HG03565 (cell line): ENCODE measurements around the gene NUFIP1.
"Not testable (repeated sequence)": the region's sequence is repeated elsewhere in the genome, so short reads cannot be mapped to it uniquely, and the experiment has no call there.

Experiments
- ATAC-seq: cut with Tn5 transposase; IDR thresholded peaks from one replicate; pipeline ENCODE4 v1.9.1; 2021; ENCODE audit warnings: mild to moderate bottlenecking, moderate library complexity; ENCODE audit not compliant: unreplicated experiment

NUFIP1 gene

GRCh38 chr13:44920013-44920412 is 69.3 kb downstream of the NUFIP1 start:
- no peak for ATAC-seq

GRCh38 chr13:44919104-44919804 is 70.0 kb downstream of the NUFIP1 start:
- no peak for ATAC-seq

DNA sequence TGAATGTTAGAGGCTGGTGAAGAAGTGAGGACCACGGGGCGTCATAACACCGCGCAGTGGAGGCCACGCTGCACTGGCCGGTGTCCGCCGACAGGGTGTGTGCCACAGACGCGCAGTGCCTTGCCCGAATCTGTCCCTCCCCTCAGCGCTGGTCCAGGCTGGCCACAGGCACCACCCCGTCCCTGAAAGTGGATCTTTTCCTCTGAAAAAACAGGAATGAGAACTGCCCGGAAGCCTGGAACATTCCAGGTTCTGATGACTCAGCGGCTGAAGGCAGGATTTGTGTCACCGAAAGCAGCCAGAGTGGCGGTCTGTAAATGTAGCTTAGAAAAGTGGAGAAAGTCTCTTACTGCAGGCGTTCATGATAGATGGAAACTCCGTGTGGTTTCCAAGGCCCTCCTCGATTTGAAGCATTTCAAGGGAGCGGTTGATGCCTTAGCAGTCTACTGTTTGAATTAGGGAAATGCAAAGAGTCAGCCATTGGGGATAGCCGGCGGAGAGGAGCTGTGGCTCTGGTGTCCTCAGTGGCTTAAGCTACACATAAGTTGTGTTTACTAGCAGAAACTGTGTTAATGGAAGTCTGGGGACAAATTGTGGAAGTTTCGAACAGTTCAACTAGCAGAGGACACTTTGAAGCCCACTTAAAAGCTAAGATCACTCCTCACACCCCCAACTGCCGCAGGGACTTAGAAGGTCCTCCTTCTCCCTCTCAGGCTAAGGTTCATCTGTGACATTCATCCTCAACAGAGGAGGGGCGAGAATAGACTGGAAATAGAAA is 70.8 kb downstream of the NUFIP1 start:
- ATAC-seq, result peak; percentile 77

DNA sequence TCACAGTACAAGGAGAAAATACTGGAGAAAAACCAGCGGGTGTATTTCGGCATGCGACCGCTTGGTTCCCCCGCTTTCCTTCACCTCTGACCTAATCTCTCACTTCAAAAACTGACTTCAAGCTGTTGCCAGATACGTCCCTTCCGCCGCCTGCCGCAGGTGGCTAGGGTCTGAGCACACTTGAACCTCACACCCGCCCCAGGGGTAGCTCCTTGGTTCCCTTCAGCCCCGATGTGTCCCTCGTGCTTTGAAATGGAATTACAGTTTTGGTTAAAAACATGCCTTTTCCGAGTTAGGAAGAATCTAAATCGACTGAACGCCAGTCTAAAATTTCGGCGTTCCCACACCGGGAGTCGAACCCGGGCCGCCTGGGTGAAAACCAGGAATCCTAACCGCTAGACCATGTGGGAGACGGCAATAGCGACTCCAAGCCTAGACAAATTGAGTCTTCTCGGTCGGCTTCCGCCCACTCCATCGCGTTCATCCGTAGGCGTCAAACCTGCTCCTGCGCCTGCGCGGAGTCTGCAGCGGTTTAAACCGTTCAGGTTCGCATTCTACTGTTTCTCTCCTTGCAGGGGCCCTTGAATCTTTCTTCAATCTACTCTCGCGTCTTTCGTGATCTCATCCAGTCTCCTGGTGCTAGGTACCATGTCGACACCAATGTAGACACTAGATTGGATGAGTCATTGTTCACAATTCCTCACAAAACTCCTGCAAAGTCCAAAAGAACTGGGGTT is 71.5 kb downstream of the NUFIP1 start:
- ATAC-seq, result peak; percentile 75

DNA sequence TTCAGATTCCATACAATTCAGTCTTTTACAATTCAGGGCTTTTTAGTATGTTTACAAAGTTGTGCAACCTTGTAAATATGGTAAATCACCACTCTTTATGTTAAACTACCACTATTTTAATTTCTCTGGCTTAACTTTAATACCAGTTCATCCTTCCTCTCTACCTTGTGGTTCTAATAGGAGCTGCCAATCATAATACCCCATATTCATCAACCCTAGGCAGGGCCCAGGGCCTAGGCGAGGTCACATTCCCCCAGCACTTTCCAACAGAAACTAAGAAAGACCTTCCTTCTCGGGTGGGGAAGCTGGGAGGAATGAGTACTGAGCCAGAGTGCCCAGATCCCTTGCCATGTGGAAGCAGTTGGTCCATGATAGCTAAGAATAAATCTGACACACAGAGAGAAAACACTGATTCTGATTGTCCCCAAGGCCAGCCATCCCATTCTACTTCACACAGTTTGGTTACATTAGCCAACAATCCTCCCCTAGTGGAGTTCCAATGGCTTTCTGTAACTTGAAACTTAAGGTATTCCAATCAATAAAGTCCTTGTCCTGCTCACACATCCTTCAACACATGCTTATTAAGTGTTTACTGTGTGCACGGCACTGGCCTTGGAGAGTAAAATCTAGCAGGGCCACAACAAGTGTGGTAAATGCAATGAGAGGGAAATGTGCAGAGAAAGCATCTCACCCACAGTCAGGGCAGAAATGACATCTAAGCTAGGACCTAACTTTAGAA is 76.8 kb downstream of the NUFIP1 start:
- no peak for ATAC-seq

DNA sequence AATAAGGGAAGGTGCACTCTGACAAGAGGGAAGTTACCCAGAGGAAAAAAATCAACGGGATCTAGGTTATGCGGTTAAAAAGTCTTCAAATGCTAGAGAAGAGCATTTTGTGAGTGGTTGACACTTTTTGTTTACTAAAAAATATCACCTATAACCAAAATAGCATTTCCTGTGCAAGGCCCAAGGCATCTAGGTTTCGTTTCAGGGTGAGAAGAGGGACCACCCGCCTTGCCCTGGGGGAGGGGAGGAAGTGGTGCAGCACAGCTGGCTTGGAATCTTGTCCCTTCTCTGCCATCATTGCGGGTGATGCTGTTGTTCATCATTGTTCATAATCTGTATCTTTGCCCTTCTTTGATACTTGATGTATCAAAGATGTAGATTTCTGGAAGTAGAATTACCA is 80.6 kb downstream of the NUFIP1 start:
- ATAC-seq, result no peak

- ATAC-seq, result no peak
Observed at GRCh38 chr13:44908266-44908665, 81.0 kb downstream of the NUFIP1 start.

- ATAC-seq, result no peak
Observed at GRCh38 chr13:44906713-44907112, 82.6 kb downstream of the NUFIP1 start.

GRCh38 chr13:44906230-44906629 is 83.0 kb downstream of the NUFIP1 start:
- no peak for ATAC-seq

DNA sequence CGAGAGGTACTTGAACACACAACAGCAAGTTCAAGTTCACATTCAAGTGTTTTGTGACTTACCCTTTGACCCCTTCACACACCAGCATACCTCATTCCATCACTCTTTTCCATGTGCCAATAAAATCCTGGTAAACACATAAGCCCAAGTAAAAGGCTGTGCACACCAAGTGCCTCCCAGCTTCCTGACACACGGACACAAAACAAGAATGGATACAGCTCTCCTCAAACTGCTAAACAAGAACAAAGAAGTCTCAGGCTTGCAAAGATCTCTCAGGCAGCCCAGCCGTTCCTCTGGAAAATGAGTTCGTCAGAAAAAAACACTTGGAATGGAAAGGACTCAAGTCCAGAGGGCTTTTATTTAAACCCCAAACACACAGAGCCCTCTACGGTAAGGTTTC is 83.7 kb downstream of the NUFIP1 start:
- ATAC-seq, result no peak

GRCh38 chr13:44904967-44905366 is 84.3 kb downstream of the NUFIP1 start:
- ATAC-seq, result no peak

DNA sequence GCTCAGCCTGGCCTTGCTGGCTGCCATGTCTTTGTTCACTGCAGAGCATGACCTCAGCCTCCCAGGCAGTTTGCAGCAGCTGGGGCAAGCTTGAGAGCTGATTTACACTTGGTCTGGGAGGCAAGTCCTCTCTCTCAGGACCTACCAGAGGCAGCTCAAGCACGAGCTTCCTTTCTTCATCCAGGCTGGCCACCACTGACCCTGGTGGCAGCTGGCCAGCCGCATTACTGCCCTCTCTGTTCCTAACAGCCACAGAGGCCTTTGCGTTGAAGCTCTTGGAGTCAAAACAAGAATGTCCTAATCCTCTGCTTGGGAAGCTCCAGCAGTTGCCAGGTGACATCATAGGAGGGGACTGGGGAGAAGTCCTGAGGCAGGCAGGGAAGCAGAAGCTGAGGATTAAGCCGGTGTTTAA is 85.7 kb downstream of the NUFIP1 start:
- no peak for ATAC-seq

DNA sequence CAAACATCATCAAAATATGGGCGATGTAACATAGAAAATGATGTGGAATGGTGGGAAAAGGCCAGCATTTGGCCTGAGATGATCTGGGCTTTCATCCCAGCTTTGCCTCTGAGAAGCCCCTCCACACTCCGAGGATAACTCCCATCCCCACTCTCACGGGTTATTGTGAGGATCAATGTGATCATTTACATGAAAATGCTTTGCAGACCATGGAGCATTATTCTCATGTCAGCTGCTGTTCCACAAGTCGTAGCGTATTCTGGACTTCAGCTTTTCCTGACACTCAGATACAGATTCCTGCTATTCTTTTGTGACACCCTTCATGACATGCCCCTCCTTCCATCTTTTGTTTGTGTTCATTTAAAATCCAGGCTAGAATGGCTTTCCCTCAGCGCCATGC is 86.5 kb downstream of the NUFIP1 start:
- no peak for ATAC-seq

DNA sequence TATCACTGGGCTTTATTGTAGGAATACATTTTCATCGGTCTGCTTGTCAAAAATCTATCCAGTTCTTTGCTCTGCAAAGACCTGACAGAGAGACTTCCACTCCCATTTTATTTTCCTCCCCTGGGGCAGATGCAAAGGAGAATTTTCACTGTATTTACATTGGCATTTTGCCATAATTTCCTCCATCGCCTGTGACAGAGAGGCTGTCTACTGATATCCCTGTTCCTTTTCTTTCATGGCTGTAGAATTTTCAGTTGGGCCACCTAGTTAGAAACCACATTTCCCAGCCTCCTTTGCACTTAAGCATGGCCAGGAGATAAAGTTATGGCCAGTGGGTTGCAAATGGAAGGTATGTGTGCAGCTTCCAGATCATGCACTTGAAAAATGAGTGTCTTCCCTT is 89.3 kb downstream of the NUFIP1 start:
- no peak for ATAC-seq

DNA sequence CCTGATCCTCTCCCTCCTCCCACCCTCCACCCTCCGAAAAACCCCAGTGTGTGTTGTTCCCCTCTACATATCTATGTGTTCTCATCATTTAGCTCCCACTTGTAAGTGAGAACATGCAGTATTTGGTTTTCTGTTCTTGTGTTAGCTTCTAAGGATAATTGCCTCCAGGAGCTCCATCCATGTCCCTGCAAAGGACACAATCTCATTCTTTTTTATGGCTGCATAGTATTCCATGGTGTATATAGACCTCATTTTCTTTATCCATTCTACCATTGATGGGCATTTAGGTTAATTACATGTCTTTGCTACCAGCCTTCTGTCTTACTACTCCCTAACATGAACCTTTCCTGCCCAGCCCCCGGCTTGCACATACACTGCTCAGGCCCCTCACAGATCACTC is 91.0 kb downstream of the NUFIP1 start:
- not testable (repeated sequence) for ATAC-seq

- no peak for ATAC-seq
Observed at GRCh38 chr13:44895953-44896335, 93.3 kb downstream of the NUFIP1 start.

DNA sequence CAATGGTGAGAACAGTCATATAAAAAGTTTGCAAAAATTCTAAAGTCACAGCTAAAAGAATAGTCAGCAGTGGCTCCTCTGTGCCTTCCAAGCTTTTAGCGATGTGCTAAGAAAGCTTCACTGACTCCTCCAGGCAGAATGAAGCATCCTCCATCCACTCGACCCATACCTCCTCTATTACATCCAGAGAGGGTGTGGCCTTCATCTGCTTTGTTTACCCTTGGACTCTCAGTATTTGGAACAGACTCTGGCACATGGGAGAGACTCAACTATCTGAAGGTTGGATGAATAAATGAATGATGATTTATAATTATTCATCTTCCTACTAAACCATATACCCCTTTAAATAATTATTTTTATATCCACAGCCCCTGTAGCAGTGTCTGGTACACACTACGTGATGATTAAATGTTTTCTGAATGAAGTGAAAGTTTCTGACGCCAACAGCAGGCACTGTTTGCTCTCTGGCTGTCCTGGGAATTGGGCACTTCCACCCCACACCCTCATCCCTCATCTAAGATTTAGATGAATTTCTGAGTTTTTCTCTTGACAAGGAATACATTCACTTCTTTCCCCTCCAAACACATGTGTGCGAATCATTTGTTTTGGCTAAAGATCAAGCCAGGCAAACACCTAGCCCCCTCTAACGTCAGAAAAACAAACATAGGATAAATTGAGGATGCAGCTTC is 93.9 kb downstream of the NUFIP1 start:
- ATAC-seq, result no peak

GRCh38 chr13:44894001-44894770 is 95.1 kb downstream of the NUFIP1 start:
- no peak for ATAC-seq
